Hematopoietic multipotent progenitor cell treated with erythropoietin and hydrocortisone succinate and interleukin-3 and kit ligand, for 6 days (in vitro differentiated cells): ENCODE data around the gene MTMR3.
"Not testable (repeated sequence)": the region's sequence is repeated elsewhere in the genome, so short reads cannot be mapped to it uniquely, and the experiment has no call there.

ENCODE experiments used
- DNase-seq: peaks from one replicate; pipeline ENCODE4 v3.0.0-alpha.2; 2015

Gene MTMR3

DNA sequence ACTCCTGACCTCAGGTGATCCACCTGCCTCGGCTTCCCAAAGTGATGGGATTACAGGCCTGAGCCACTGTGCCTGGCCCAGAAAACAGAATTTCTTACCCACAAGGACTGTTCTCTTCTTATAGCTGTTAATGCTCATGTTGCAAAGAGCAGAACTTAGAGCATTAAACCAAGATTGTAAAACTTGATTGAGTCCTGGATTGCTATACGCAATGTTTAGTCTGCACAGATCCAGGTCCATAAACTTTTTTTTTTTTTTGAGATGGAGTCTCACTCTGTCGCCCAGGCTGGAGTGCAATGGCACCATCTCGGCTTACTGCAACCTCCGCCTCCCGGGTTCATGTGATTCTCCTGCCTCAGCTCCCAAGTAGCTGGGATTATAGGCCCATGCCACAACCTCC, 178.1 kb downstream of the MTMR3 start:
- not testable (repeated sequence) for DNase-seq

DNA sequence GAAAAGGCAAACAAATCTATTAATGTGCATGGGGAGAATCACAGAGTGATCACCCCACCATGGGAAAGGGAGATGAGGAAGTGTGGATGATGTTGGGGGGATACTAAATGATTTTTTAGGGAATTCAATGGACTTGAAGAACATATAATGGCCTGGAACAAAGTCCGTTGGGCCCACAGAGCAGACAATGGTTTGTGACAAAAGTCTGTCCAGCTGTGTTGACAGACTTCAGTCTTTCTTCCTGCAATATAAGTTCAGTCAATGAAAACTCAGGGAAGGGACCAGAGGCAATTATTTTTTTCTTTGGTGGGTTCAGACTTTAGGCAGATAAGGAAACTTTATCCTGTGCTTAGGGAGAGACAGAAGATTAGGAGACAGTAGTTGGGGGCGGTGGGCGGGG, 179.3 kb downstream of the MTMR3 start:
- DNase-seq = no peak

GRCh38 chr22:30062950-30063349, 180.0 kb downstream of the MTMR3 start:
- no peak for DNase-seq

- no peak for DNase-seq
These were observed 181.2 kb downstream of the MTMR3 start for GRCh38 chr22:30064172-30064571.

DNA sequence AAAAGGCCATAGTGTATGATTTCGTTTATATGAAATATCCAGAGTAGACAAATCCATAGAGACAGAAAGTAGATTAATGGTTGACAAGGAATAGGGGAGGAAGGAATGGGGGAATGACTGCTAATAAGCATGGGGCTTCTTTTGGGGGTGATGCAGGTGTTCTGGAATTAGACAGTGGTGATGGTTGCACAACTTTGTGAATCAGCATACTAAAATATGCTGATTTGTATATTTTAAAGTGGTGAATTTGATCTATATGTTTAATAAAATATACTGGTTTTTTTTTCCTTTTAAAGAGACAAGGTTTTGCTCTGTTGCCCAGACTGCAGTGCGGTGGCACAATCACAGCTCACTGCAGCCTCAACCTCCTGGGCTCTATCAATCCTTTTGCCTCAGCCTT, 190.8 kb downstream of the MTMR3 start:
- no peak for DNase-seq

DNA sequence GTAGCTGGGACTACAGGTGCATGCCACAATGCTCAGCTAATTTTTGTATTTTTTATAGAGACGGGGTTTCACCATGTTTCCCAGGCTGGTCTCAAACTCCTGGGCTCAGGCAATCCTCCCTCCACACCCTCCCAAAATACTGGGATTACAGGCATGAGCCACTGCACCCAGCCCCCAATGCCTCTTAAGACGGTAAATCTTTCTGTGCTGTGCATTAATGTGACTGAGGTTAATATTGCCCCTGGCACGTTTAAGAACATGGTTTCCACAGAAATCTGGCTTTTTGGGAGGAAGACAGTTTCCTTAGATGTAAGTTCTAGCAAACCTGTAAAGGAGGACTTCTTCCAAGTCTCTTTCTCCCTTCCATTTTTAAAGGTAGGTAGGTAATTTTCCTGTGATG, 191.2 kb downstream of the MTMR3 start:
- no peak for DNase-seq

GRCh38 chr22:30074994-30075393, 192.0 kb downstream of the MTMR3 start:
- no peak for DNase-seq

DNA sequence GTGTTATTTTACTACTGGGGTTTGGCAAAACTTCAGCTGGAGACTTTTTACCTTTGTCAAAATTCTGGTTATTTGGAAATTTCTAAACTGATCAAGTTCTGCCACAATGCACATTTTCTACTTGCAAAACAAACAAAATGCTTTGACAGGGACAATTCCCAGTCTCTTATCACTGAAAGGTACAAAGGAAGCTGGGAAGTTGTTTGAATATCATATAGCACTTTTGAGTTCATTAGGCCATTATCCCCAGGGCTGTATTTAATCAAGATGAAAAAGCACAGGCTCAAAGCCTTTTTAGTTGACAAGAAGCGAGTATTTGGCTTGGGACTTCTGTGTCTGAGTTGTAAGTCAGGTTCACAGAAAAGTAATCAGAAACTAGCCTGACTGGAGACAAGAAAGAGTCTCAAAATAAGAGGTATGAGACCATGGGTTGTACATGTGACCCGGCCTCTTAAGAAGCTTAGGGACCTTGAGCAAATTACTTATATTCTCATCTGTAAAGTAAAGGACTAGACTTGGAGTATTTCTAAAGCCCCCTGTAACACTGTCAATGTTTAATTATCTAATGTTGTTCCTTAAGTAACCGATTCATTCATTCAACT, 194.4 kb downstream of the MTMR3 start:
- no peak for DNase-seq

DNA sequence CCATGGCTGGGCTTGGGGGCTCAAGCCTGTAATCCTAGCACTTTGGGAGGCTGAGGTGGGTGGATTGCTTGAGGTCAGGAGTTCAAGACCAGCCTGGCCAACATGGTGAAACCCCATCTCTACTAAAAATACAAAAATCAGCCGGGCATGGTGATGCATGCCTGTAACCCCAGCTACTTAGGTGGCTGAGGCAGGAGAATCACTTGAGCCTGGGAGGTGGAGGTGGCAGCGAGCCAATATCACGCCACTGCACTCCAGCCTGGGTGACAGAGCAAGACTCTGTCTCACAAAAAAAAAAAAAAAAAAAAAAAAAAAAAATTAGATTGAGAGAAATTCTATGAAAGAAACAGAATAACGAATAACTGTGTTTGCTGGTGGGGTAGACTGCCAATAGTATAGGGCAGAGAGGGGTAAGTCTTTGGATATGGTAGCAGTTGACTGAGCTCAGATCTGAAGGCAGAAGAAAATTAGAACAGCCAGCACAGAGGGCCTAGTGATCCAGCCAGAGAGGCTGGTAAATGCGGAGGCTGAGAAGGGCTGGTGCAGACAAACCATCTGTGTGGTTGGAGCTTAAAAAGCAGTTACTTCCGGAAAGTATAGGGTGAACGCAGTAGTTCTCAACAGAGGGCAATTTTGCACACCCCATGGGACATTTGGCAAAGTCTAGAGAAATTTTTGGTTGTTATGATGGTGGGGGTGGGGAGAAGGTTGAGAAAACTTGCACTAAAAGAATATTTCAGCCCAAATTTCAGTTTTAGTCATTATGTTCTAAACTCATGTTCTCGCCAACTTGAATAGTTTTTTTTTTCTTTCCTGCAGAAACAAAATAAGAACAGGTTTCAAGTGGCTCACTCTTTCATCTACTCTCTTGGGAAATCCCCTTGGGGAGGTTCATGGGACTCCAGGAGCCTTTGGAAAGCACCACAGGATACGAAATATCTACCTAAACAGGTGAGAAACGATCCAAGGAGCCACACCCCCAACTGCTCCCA, 195.6 kb downstream of the MTMR3 start:
- DNase-seq = no peak

GRCh38 chr22:30079952-30080533, 197.1 kb downstream of the MTMR3 start, which contains the start of gene HORMAD2:
HORMAD2 (plus strand) TSS chr22:30080464; CDS start chr22:30093953, 13,489 bp downstream.
- peak; percentile 31 for DNase-seq
